Uterus (tissue), 2 donors: ENCODE results near the gene LMBR1L.

ENCODE experiments used
- CTCF ChIP-seq, 4 experiments: fragments of 200-600 bp in 2 of 4; fragments of 450-650 bp in 2 of 4; sonication (generic) in 2 of 4; IDR thresholded peaks; one replicate each; pipeline ENCODE4 v1.5.1; 2016 to 2019; ENCODE audit warnings: antibody characterized with exemption in 4 of 4, mild to moderate bottlenecking in 2 of 4, moderate library complexity in 1 of 4
- POLR2A ChIP-seq, 2 donors: fragments of 450-650 bp; IDR thresholded peaks; one replicate each; pipeline ENCODE4 v1.6.1; 2016; ENCODE audit warnings: antibody characterized with exemption in 2 of 2, mild to moderate bottlenecking in 1 of 2, moderate library complexity in 1 of 2

- no peak for TF ChIP-seq POLR2A (IDR thresholded peaks at IDR 0.05)
- TF ChIP-seq CTCF (IDR thresholded peaks at IDR 0.05), result no peak
Observed at GRCh38 chr12:49137476-49137875, 26.8 kb upstream of the LMBR1L start.
